ENCODE measurements around the gene EPN2. TPM values are rescaled to one million over a fixed set of nuclear protein-coding genes. Genes with fewer than 3 reads are reported as not detected.

Gene EPN2
- total and polyA plus RNA-seq, 7 donors, result 11.6 to 36.0 (median 25.3) TPM

DNA sequence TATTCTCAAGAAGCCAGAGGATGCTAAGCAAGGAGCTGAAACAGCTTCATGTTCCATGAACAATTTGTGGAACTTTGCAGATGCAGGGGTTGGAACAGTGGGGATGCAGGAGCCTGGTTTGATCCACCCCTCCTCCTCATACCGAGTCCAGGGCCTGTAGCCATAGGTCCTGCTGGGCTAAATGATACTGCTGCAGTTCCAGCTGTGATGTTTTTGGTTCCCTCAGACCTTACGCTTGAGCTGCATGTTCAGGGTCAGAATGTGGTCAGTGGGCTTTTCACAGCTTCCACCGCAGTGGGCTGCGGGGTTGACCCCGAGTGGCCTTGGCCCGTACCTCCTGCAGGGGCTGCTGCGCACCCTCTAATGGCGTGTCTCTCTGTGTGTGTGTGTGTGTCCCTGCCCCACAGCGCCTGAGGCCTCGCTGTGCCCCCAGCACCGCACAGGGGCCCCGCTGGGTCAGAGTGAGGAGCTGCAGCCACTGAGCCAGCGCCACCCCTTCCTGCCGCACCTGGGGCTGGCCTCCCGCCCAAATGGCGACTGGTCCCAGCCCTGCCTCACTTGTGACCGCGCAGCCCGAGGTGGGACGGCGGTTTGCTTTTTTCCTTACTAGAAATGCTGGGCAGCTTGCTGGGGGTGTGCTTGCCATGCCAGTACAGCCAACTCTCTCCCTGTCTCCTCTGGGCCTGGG lies 48.2 kb downstream of the EPN2 start:
- WGBS, 3 donors, result 83 to 87% (median 86%) methylated on average over 21 of the region's 21 CpGs
- no peak overlapping the region for H3K4me3 ChIP-seq
- peaks cover 0 to 13% of the 10 kb centered on the region in 2 donors for H3K36me3 ChIP-seq (ENCODE audit: insufficient read depth in 1 of 2, low read depth in 1 of 2)
- no peaks in the 10 kb centered on the region for H3K9me3 ChIP-seq
- no peak overlapping the region for H3K27ac ChIP-seq
- ATAC-seq (no peak), DNase-seq (no peak)
- no peak for TF ChIP-seq CTCF (IDR thresholded peaks at IDR 0.05)
- intact Hi-C loops (cut with DNase I), result no loop called here
- peaks cover 35% of the 10 kb centered on the region for H3K4me1 ChIP-seq
- H3K27me3 ChIP-seq (ENCODE audit: insufficient read depth in 3 of 3, low read length in 2 of 3), result no peaks in the 10 kb centered on the region

GRCh38 chr17:19286751-19287341 lies 49.7 kb downstream of the EPN2 start:
- peak in 2 of 4 donors; percentile 52 to 54 for ATAC-seq
- no peak for TF ChIP-seq CTCF (IDR thresholded peaks at IDR 0.05)
- Histone ChIP-seq H3K27ac (no peak overlapping the region), H3K27me3 (ENCODE audit: insufficient read depth in 3 of 3, low read length in 2 of 3) (no peaks in the 10 kb centered on the region), H3K9me3 (no peaks in the 10 kb centered on the region), H3K4me3 (peak overlapping the region; percentile 24), H3K4me1 (peaks cover 36% of the 10 kb centered on the region), H3K36me3 (ENCODE audit: insufficient read depth in 1 of 2, low read depth in 1 of 2) (peaks cover 0 to 13% of the 10 kb centered on the region in 2 donors)
- intact Hi-C loops (cut with DNase I), result no loop called here
- WGBS, 3 donors, result 27 to 33% (median 28%) methylated on average over 11 of the region's 11 CpGs
- DNase-seq, result no peak

DNA sequence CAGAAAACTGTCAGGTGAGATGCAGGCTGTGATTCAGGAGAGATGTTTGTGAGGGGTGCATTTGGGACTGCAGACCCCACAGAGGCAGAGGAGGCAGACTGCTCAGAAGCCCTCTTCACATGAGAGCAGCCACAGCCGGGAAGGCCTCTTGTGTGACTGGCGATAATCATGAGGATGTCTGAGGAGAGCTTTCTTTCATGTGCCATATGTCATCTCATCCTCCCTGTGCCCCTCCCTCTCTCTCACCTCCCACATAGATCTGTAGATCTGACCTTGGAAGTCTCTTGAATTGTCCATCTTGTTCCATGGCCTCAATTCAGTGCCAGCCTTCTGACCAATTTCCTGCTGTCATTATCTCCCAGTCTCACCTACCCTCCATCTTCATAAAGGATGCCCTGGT lies 50.5 kb downstream of the EPN2 start:
- no peak for DNase-seq
- no peak for ATAC-seq
- intact Hi-C loops (cut with DNase I), result no loop called here
- H3K4me3 ChIP-seq, result no peak overlapping the region
- H3K4me1 ChIP-seq, result peaks cover 36% of the 10 kb centered on the region
- H3K27me3 ChIP-seq (ENCODE audit: insufficient read depth in 3 of 3, low read length in 2 of 3), result no peaks in the 10 kb centered on the region
- H3K36me3 ChIP-seq (ENCODE audit: insufficient read depth in 1 of 2, low read depth in 1 of 2), result peaks cover 0 to 13% of the 10 kb centered on the region in 2 donors
- H3K9me3 ChIP-seq, result no peaks in the 10 kb centered on the region
- no peak for TF ChIP-seq CTCF (IDR thresholded peaks at IDR 0.05)
- 74 to 83% (median 82%) methylated on average over 2 of the region's 2 CpGs for WGBS, 3 donors
- H3K27ac ChIP-seq, result no peak overlapping the region

GRCh38 chr17:19288453-19288852 lies 51.3 kb downstream of the EPN2 start:
- no peaks in the 10 kb centered on the region for H3K27me3 ChIP-seq (ENCODE audit: insufficient read depth in 3 of 3, low read length in 2 of 3)
- H3K27ac ChIP-seq, result no peak overlapping the region
- 93 to 96% (median 95%) methylated on average over 5 of the region's 5 CpGs for WGBS, 3 donors
- intact Hi-C loops (cut with DNase I), result no loop called here
- no peaks in the 10 kb centered on the region for H3K9me3 ChIP-seq
- H3K4me3 ChIP-seq, result no peak overlapping the region
- ATAC-seq (no peak), DNase-seq (no peak)
- TF ChIP-seq CTCF (IDR thresholded peaks at IDR 0.05), result no peak
- peaks cover 36% of the 10 kb centered on the region for H3K4me1 ChIP-seq
- H3K36me3 ChIP-seq (ENCODE audit: insufficient read depth in 1 of 2, low read depth in 1 of 2), result peaks cover 0 to 7% of the 10 kb centered on the region in 2 donors

Data from psoas muscle (tissue), 8 donors.